ENCODE data around the gene MYOF. TPM values are rescaled to one million over a fixed set of nuclear protein-coding genes. Genes with fewer than 3 reads are reported as not detected.

The MYOF gene
- total and polyA plus RNA-seq, 2 of the 8 experiments (the other 6 are each of a cell fraction or from before 2014, with no cell fraction given): 0.98 to 2.3 TPM

DNA sequence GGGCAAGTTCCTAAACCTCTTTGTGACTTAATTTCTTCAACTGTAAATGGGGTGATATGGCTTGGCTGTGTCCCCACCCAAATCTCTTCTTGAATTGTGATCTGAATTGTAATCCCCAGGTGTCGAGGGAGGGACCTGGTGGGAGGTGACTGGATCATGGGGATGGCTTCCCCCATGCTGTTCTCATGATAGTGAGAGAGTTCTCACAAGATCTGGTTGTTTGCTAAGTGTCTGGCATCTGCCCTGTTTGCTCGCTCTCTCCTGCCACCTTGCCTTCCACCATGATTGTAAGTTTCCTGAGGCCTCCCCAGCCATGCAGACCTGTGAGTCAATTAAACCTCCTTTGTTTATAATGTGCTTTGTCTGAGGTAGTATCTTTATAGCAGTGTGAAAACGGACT is 177.0 kb downstream of the MYOF start:
- no peak overlapping the region for H3K56ac ChIP-seq (replicated peaks; ENCODE audit: insufficient read length, low read depth, low read length)
- no peak overlapping the region for H3K9ac ChIP-seq (replicated peaks in 1 of 4; ENCODE audit: extremely low read depth in 1 of 4, low read depth in 3 of 4, low read length in 3 of 4)
- no peaks in the 10 kb centered on the region for H3K27me3 ChIP-seq (replicated peaks in 1 of 4; ENCODE audit: control insufficient read depth in 3 of 4, extremely low read depth in 1 of 4, insufficient read depth in 3 of 4, low read length in 3 of 4)
- no peak overlapping the region for H4K5ac ChIP-seq (ENCODE audit: insufficient read length, low read depth, low read length)
- DNase-seq (ENCODE audit: low read depth in 1 of 2, low spot score in 2 of 2): no peak
- H3K14ac ChIP-seq (ENCODE audit: insufficient read length): no peak overlapping the region
- H3K18ac ChIP-seq (ENCODE audit: extremely low read depth, low read length): no peak overlapping the region
- no peaks in the 10 kb centered on the region for H3K79me1 ChIP-seq (ENCODE audit: low read depth, low read length)
- no peak for FAIRE-seq
- no peak overlapping the region for H2BK20ac ChIP-seq (ENCODE audit: low read length)
- no peaks in the 10 kb centered on the region for H3K36me3 ChIP-seq (ENCODE audit: control insufficient read depth in 2 of 4, insufficient read depth in 4 of 4, low read length in 3 of 4)
- no peak overlapping the region for H3K4me2 ChIP-seq (ENCODE audit: insufficient read depth in 1 of 2, low read depth in 2 of 2, low read length in 2 of 2)
- POLR2A ChIA-PET (ENCODE audit: partially characterized antibody): interaction anchor here (0.8 kb wide), 1 partner anchor 10 kb away, joined by 5 read pairs; no protein-coding TSS in a partner anchor
- no peak overlapping the region for H2BK120ac ChIP-seq (replicated peaks; ENCODE audit: low read depth, low read length)
- H3K79me2 ChIP-seq (ENCODE audit: control insufficient read depth in 1 of 2, insufficient read depth in 2 of 2, low read length in 2 of 2): no peaks in the 10 kb centered on the region
- H2AFZ ChIP-seq (ENCODE audit: low read length): no peak overlapping the region
- H2BK12ac ChIP-seq (ENCODE audit: low read depth, low read length): no peak overlapping the region
- H3K23me2 ChIP-seq (ENCODE audit: low read depth, low read length): no peaks in the 10 kb centered on the region
- no peak overlapping the region for H4K91ac ChIP-seq (replicated peaks; ENCODE audit: insufficient read length, low read length)
- 87% methylated on average over 3 of the region's 3 CpGs; no CpG with 5 or more reads in 1 of the 2 experiments for WGBS, 2 experiments (ENCODE audit: extremely low coverage in 1 of 2, insufficient coverage in 1 of 2, insufficient read length in 1 of 2, insufficient replicate concordance in 2 of 2, low coverage in 1 of 2, low lambda C conversion rate in 2 of 2, missing lambda C conversion rate in 1 of 2)
- H4K8ac ChIP-seq (ENCODE audit: extremely low read depth, insufficient read depth, low read length): no peak overlapping the region
- peaks cover 0 to 2% (median 0%) of the 10 kb centered on the region in 4 experiments; a peak in 2 of 7 replicates for H3K4me1 ChIP-seq (replicated peaks in 1 of 4; ENCODE audit: control insufficient read depth in 3 of 4, insufficient read depth in 4 of 4, low read length in 3 of 4)
- H2BK15ac ChIP-seq (ENCODE audit: low read length): no peak overlapping the region
- no peaks in the 10 kb centered on the region for H3K9me3 ChIP-seq (ENCODE audit: insufficient read depth in 2 of 2, low read depth in 1 of 2, low read length in 1 of 2)
- no peaks in the 10 kb centered on the region for H4K20me1 ChIP-seq (replicated peaks in 1 of 2; ENCODE audit: control insufficient read depth in 1 of 2, insufficient read depth in 2 of 2, low read length in 2 of 2)
- no peak overlapping the region for H3K4me3 ChIP-seq (ENCODE audit: extremely low read depth in 1 of 4, insufficient read depth in 2 of 4, low read depth in 3 of 4, low read length in 4 of 4)
- CTCF ChIA-PET (ENCODE audit: partially characterized antibody): interaction anchor here (0.8 to 1.6 kb wide), 2 partner anchors 9 to 51 kb away, joined by 3 to 8 read pairs; no protein-coding TSS in a partner anchor
- no peak overlapping the region for H3K4ac ChIP-seq (replicated peaks; ENCODE audit: insufficient read length, low read depth, low read length)
- H3K23ac ChIP-seq (ENCODE audit: insufficient read length): no peak overlapping the region
- H3K27ac ChIP-seq (ENCODE audit: low read depth, low read length): no peak overlapping the region
- H2AK5ac ChIP-seq (ENCODE audit: low read depth, low read length): no peak overlapping the region
- no peak overlapping the region for H2BK5ac ChIP-seq (ENCODE audit: low read depth, low read length)
- TF ChIP-seq JUND (IDR thresholded peaks at IDR 0.05; ENCODE audit: low read length) (no peak), EGR1 (IDR thresholded peaks at IDR 0.05; ENCODE audit: borderline replicate concordance, low read depth, low read length) (no peak), TAF1 (IDR thresholded peaks at IDR 0.05; ENCODE audit: low read depth, low read length) (no peak), GTF2F1 (IDR thresholded peaks at IDR 0.05; ENCODE audit: borderline replicate concordance, low read depth, low read length) (no peak), KDM5A (IDR thresholded peaks at IDR 0.05; ENCODE audit: low read length) (no peak), ASH2L (IDR thresholded peaks at IDR 0.05; ENCODE audit: low read length) (no peak), YY1 (IDR thresholded peaks at IDR 0.05; ENCODE audit: low read depth, low read length) (no peak), SIX5 (IDR thresholded peaks at IDR 0.05; ENCODE audit: low read depth, low read length) (no peak), TBP (IDR thresholded peaks at IDR 0.05; ENCODE audit: low read depth, low read length) (no peak), FOSL1 (IDR thresholded peaks at IDR 0.05; ENCODE audit: insufficient read depth, low read depth, low read length) (no peak)
- TF ChIP-seq, protein P1, sequence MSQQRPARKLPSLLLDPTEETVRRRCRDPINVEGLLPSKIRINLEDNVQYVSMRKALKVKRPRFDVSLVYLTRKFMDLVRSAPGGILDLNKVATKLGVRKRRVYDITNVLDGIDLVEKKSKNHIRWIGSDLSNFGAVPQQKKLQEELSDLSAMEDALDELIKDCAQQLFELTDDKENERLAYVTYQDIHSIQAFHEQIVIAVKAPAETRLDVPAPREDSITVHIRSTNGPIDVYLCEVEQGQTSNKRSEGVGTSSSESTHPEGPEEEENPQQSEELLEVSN (IDR thresholded peaks at IDR 0.05): no peak
